Measurements from ENCODE around the gene FZD2.
"Not testable (repeated sequence)": the region's sequence is repeated elsewhere in the genome, so short reads cannot be mapped to it uniquely, and the experiment has no call there.

Gene FZD2

GRCh38 chr17:44575403-44575802, 18.1 kb downstream of the FZD2 start:
- DNase-seq (ENCODE audit: low read depth in 2 of 2), result no peak

DNA sequence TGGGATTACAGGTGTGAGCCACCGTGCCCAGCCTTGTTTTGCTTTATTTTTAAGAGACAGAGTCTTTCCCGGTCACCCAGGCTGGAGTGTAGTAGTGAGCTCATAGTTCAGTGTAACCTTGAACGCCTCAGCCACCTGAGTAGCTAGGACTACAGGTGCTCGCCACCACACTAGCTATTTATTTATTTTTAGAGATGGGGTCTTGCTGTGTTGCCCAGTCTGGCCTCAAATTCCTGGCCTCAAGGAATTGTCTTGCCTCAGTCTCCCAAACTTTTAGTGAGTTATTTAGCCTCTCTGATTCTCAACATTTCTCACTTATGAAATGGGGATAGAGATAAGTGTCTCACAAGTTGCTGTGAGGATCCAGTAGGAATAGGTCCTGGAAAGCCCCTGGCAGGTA, 21.7 kb downstream of the FZD2 start:
- no peak for DNase-seq (ENCODE audit: low read depth in 2 of 2)

DNA sequence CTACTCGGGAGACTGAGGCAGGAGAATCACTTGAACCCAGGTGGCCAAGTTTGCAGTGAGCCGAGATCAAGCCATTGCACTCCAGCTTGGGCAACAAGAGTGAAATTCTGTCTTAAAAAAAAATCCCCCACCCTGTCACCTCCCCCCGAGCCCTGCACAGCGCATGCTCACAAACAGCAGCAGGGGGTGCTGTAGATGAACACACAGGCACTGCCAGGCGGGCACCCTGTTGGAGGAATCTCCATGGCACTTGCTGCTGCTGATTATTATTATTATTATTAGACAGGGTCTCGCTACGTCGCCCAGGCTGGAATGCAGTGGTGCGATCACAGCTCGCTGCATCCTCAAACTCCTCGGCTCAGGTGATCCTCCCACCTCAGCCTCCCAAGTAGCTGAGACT, 24.6 kb downstream of the FZD2 start:
- DNase-seq (ENCODE audit: low read depth in 2 of 2), result no peak

DNA sequence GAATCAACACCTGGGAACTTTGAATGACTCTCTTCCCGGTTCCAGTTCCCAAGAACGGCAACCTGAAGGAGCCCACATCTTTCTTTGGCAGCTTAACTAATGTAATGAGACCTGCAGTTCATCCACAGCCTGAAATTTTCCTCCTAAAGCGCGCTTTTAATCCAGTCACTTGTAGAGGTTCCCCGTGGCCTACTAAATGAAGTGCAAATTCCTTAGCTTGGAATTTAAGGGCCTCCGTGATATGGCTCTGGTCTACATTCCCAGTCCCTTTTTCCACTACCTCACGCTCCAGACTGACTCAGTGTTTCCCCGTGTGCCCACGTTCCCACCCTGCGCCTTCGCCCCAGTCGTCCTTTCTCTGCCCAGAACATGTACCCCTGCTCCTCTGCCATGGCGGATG, 27.2 kb downstream of the FZD2 start:
- DNase-seq (ENCODE audit: low read depth in 2 of 2), result no peak

GRCh38 chr17:44585315-44585714, 28.0 kb downstream of the FZD2 start:
- DNase-seq (ENCODE audit: low read depth in 2 of 2), result no peak

- DNase-seq (ENCODE audit: low read depth in 2 of 2), result no peak
Observed at GRCh38 chr17:44587339-44587738, 30.1 kb downstream of the FZD2 start.

GRCh38 chr17:44589316-44590071, 32.2 kb downstream of the FZD2 start:
- DNase-seq (ENCODE audit: low read depth in 2 of 2), result no peak

DNA sequence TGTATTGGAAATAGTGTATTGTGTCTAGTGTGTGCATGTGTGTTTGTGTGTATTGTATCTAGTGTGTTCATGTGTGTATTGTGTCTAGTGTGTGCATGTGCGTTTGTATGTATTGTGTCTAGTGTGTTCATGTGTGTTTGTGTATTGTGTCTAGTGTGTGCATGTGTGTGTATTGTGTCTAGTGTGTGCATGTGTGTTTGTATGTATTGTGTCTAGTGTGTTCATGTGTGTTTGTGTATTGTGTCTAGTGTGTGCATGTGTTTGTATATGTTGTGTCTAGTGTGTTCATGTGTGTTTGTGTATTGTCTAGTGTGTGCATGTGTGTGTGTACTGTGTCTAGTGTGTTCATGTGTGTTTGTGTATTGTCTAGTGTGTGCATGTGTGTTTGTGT, 32.8 kb downstream of the FZD2 start:
- not testable (repeated sequence) for DNase-seq (ENCODE audit: low read depth in 2 of 2)

GRCh38 chr17:44590762-44591161, 33.5 kb downstream of the FZD2 start:
- DNase-seq (ENCODE audit: low read depth in 2 of 2), result not testable (repeated sequence)

GRCh38 chr17:44591206-44591605, 33.9 kb downstream of the FZD2 start:
- no peak for DNase-seq (ENCODE audit: low read depth in 2 of 2)

- DNase-seq (ENCODE audit: low read depth in 2 of 2), result no peak
Observed at GRCh38 chr17:44593156-44593555, 35.9 kb downstream of the FZD2 start.

DNA sequence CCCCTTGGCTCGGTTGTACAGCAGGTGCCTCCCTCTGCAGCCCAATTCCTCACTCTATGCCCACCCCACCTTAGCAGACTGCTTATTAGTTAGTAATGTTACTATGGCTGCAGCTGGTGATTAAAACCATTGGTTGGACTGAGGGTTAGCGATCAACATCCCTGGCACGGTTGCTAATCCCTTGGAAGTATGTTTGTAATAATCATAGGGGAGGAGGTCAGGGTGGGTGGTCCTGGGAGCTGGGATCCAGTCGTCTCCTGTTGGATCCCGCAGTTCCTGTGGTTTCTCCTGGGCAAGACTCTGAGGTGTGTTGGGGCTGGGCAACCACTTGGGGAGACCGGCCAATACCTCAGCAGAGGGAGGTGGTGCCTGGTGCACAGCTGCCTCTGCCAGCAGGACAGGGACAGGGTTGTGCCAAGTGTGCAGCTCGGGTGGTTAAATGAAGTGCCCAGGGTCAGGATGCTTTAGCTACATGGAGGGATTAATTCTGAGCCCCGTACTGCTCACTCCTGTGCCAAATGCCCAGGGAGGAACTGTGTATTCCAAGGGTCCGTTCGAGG, 38.0 kb downstream of the FZD2 start:
- no peak for DNase-seq (ENCODE audit: low read depth in 2 of 2)

- no peak for DNase-seq (ENCODE audit: low read depth in 2 of 2)
Observed at GRCh38 chr17:44598329-44598728, 41.0 kb downstream of the FZD2 start.

DNA sequence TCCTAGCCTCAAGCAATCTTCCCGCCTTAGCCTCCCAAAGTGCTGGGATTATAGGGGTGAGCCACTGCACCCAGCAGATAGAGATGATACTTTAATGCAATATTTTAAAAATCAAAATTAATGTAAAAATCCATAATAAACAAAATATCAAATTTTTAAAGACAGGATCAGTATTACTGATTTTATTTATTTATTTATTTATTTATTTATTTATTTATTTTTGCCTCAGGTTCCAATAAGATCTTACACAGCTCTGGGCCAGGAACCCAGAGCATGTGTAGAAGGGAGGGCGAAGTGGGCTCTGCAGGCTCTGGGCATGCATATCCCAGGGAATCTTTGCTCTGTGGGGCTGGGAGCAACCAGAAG, 41.6 kb downstream of the FZD2 start:
- no peak for DNase-seq (ENCODE audit: low read depth in 2 of 2)

- DNase-seq (ENCODE audit: low read depth in 2 of 2), result no peak
Observed at GRCh38 chr17:44599298-44600175, 42.3 kb downstream of the FZD2 start.

GRCh38 chr17:44601539-44601938, 44.3 kb downstream of the FZD2 start:
- no peak for DNase-seq (ENCODE audit: low read depth in 2 of 2)

DNA sequence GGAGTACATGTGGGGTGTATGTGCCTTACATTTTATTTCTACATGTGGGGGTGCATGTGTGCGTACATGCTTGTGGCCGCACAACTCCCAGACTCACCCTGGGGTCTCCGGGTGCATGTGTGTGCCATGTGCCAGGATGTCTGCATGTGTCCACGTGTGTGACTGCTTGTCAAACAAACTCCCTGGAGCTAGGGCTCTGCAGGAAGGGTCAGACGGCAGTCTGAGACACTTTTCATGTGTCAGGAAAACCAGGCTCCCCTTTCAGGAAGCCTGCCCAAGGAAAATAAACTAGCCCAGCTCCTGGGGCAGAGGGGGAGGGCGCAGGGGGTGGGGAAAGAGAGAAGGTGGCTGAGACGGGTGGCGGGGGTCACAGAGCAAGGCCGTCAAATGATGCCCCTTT, 44.7 kb downstream of the FZD2 start:
- no peak for DNase-seq (ENCODE audit: low read depth in 2 of 2)

DNA sequence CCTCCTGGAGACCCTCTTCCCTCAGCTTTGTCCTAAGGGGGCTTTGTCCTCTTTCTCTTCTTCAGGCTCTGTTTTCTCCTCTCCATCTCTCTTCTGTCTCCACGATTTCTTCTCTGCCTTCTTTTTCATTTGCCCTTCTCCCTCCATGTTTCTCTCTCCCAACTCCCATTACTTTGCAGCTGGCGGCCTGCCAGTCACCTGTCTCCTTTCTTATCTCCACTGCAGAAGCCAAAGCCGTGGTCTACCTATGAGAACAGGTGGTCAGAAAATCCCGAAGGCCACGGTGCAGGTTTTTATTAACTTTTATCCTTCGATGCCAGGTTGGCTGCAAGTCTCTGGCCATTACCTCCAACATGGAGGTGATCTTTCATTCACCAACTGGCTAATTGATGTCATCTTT, 45.1 kb downstream of the FZD2 start:
- no peak for DNase-seq (ENCODE audit: low read depth in 2 of 2)

- DNase-seq (ENCODE audit: low read depth in 2 of 2), result no peak
Observed at GRCh38 chr17:44602970-44603369, 45.7 kb downstream of the FZD2 start.

DNA sequence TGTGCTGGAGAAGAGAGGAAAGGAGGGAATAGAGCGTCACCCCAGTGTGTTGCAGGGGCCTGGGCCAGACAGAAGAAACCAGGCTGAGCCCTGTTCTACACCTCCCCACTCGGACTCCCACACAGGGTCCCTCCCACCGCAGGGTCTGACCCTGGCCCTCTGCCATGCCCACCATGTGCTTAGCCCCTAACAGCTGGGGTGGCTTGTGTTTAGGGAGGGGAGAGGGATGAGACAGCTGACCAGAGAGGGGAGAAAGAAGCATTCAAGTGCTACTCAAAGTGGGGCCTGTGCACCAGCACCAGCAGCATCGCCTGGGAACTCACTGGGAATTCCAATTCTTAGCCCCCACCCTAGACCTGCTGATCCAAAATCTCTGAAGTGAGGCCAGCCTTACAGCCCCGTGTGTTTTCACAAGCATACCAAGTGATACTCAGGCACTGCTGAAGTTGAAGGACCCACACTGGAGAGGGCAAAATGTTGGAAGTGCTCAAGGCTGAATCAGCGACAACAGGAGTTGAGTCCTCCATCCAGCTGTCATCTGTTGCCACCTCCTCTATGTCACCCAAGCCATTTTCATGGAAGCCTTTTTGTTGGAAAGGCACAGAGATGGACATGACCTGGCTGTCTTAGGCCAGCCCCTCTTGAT, 47.0 kb downstream of the FZD2 start:
- DNase-seq (ENCODE audit: low read depth in 2 of 2), result no peak

DNA sequence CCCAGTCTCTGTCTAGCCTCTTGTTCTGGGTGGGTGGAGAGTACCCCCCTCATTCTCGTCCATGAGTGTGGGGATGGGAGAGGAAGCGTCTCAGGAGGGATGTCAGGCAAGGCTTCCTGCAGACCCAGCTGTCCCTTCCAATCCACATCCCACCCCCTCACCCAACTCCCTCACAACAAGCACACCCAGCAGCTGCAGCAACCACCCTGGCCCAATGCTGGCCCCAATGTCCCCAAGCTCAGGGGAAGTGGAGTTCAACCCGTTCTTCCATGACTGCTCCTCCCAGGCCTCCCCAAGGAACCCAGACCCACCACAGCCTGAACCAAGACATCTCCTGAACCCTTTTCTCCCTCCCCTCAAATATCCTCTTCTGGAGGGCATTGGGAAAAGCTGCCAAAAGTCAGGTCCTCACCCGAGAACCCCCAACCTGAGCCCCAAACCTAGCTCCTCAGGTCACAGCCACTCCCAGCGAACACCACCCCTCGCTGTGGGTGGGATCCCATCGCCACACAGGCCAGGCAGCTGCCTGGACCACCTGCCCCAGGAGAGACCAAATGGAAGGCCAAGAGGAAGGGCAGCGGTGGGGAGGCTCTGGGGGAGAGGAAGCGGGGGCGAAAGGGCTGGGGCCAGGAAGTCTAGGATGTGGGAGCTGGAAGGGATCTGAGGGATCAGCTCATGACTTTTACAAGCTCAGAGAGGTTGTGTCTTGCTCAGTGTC, 47.6 kb downstream of the FZD2 start:
- DNase-seq (ENCODE audit: low read depth in 2 of 2), result no peak

GRCh38 chr17:44606658-44607057, 49.4 kb downstream of the FZD2 start:
- no peak for DNase-seq (ENCODE audit: low read depth in 2 of 2)
